Measurements from ENCODE around the gene BRD7.

DNA sequence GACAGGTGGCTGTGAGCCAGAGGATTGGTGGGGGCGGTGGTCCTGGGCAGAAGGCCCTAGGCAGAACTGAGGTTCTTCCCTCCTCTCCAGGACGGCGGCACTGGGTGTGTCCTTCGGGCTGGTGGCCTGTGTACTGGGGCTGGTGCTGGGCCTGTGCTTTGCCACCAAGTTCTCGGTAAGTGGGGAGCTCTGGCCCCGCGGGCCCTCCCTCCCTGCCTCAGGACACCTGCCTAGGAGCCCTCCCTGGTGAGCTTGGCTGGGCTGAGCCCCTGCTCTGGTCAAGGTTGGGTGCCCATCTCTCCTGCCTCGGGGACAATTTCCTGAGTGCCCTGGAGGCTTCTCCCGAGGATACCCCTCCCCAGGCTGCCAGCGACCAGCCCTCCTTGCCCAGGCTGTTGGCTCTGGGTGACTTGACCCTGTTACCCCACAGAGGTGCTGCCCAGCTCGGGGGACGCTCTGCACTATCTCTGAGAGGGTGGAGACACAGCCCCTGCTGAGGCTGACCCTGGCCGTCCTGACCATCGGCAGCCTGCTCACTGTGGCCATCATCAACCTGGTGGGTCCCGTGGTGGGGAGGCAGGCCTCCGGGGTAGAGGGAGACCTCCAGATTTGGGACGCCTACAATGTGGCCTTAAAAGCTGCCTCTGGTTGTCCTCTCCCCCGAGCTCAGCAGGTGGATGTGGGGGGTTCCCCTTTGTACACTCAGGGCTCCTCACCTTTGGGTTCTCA, 60.4 kb downstream of the BRD7 start:
- TF ChIP-seq POLR2AphosphoS5 (IDR thresholded peaks at IDR 0.05) (no peak), EP300 (IDR thresholded peaks at IDR 0.05; ENCODE audit: low read depth) (no peak)
- TF ChIP-seq, protein P1, sequence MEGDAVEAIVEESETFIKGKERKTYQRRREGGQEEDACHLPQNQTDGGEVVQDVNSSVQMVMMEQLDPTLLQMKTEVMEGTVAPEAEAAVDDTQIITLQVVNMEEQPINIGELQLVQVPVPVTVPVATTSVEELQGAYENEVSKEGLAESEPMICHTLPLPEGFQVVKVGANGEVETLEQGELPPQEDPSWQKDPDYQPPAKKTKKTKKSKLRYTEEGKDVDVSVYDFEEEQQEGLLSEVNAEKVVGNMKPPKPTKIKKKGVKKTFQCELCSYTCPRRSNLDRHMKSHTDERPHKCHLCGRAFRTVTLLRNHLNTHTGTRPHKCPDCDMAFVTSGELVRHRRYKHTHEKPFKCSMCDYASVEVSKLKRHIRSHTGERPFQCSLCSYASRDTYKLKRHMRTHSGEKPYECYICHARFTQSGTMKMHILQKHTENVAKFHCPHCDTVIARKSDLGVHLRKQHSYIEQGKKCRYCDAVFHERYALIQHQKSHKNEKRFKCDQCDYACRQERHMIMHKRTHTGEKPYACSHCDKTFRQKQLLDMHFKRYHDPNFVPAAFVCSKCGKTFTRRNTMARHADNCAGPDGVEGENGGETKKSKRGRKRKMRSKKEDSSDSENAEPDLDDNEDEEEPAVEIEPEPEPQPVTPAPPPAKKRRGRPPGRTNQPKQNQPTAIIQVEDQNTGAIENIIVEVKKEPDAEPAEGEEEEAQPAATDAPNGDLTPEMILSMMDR (IDR thresholded peaks at IDR 0.05) = no peak

Measured in transverse colon (tissue), 4 donors.